HG03575 (cell line): ENCODE results near the gene HELZ.
A peak's percentile ranks its signal among the peaks of the same experiment; 100 is the strongest.
"Not testable (repeated sequence)": the region's sequence is repeated elsewhere in the genome, so short reads cannot be mapped to it uniquely, and the experiment has no call there.

ENCODE experiments used
- ATAC-seq: cut with Tn5 transposase; IDR thresholded peaks from one replicate; pipeline ENCODE4 v1.9.1; 2021; ENCODE audit not compliant: unreplicated experiment, insufficient number of reproducible peaks, low FRiP score; ENCODE audit errors: extremely low read depth

The HELZ gene

DNA sequence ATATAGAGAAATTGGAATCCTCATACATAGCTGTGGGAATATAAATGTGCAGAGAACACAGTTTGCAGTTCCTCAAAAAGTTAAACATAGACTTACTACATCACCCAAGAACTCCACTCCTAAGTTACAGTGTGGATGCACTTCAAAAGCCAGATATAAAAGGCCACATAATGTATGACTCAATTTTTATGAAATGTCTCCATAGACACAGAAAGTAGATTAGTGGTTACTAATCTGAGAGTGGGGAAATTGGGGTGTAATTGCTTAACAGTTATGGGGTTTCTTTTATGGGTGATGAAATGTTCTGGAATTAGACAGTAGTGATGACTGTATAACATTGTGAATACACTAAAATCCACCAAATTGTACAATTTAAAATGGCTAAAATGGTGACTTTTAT lies 139.8 kb downstream of the HELZ start:
- ATAC-seq, result no peak

DNA sequence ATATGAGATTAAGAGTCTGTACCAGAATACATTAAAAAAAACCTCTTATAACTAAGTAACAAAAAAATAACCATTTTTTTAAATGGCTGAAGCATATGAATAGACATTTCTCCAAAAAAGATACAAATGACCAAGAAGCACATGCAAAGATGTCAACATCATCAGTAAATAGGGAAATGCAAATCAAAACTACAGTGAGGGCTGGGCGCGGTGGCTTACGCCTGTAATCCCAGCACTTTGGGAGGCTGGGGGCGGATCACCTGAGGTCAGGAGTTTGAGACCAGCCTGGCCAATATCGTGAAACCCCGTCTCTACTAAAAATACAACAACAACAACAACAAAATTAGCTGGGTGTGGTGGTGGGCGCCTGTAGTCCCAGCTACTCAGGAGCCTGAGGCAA lies 140.4 kb downstream of the HELZ start:
- not testable (repeated sequence) for ATAC-seq

DNA sequence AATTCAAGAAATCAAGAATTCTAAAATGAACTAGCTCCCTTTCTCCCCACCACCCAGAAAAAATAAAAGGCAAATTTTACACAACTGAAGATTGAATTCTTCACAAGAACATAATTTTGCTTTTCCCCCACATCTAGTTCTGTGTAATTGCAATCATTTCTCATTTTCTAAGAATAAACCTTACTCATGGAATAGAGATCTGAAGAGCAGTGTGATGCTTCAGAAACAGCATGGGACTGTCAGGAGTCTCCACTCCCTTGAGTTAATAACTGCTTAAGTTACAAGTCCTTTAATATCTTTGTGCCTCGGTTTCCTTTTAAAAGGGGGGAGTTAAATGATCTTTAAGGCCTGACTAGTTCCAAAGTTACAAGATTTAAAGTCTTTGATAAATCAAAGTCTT lies 147.0 kb downstream of the HELZ start:
- ATAC-seq, result no peak

- ATAC-seq, result no peak
These were observed 148.4 kb downstream of the HELZ start for GRCh38 chr17:67096609-67097008.

- no peak for ATAC-seq
These were observed 149.2 kb downstream of the HELZ start for GRCh38 chr17:67095803-67096202.

- not testable (repeated sequence) for ATAC-seq
These were observed 149.7 kb downstream of the HELZ start for GRCh38 chr17:67095291-67095690.

DNA sequence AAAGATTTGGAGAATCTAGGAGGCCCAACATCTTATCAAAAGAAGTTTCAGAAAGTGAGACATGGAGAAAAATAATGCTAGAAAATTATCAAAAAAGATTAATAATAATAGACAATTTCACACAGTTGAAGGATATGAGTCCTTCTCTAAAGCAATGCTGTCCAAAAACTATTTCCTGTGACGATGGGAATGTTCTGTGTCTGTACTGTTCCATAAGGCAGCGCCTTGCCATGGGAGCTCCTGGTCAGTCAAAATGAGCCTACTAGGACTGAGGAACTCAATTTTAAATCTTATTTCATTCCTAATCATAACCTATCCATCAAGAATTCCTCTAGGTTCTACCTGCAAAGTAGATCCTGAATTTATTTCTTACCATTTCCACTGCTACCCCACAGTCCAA lies 151.6 kb downstream of the HELZ start:
- no peak for ATAC-seq

GRCh38 chr17:67092710-67093109 lies 152.3 kb downstream of the HELZ start:
- not testable (repeated sequence) for ATAC-seq

GRCh38 chr17:67092291-67092690 lies 152.7 kb downstream of the HELZ start:
- no peak for ATAC-seq

DNA sequence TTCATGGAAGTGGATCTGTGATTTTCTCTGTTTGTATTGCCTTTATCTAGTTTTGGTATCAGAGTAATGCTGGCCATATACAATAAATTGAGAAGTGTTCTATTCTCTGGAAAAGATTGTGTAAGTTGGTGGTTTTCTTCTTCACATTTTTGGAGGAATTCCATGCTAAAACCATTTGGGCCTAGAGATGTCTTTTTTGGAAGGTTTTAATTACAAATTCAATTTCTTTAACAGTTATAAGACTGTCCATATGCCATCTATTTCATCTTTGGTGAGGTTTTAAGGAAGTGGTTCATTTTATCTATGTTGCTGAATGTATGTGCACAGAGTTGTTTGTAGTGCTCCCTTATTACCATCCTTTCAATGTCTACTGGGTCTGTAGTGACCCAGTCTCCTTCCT lies 154.7 kb downstream of the HELZ start:
- no peak for ATAC-seq

DNA sequence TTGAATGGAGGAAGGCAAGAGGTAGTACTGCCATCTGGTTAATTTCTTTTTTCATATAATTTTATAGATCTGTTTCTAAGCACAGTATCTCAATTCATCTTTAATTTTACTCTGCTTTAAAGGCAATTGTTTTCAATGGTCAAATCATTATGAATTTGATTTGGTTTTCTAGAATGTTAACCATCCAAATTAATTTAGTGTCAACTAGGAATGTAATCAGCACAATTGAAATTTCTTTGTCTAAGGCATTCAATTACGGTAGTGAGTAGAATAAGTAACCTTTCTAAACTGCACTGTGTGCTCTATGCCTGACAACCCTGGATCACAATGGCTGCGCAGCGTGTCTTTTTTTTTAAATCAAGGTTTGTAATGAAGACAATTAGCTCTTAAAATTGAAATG lies 156.4 kb downstream of the HELZ start:
- no peak for ATAC-seq

- ATAC-seq, result no peak
These were observed 159.6 kb downstream of the HELZ start for GRCh38 chr17:67085406-67085805.

GRCh38 chr17:67082107-67082506 lies 162.9 kb downstream of the HELZ start:
- peak; percentile 82 for ATAC-seq

DNA sequence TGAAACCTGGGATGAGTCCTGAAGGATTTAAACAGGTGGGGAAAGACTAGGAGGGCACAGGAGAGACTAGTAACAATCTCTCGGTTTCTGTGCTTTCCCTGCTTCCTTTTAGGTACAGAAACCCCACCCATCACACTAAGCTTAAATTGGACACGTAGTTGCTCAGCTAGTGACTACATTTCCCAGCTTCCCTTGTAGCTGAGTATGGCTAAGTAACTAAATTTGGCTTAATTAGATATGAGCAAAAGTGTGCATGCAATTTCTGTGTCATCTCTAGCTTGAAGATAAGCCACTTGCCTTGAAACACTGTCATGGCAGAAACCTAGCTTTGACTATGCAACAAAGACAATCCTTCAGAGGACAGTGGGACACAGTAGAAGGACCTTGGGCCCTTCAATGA lies 164.2 kb downstream of the HELZ start:
- ATAC-seq, result no peak

DNA sequence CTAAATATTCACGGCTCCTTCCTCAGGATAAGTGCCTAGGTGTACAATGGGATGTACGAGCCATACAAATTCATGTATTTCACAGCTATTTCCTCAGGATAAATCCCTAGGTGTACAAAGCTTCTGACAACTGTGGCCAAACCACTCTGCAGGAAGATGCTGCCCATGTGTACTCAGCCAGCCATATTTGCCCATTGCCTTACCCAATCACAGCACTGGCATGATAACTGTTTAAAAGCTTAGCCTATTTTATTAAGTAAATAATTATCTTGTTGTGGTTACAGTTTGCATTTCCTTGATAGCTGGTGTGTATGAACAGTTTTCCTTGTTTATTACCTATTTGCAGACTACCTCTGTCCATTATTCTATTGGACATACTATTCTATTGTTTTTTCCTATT lies 165.5 kb downstream of the HELZ start:
- no peak for ATAC-seq

GRCh38 chr17:67078292-67078691 lies 166.7 kb downstream of the HELZ start:
- ATAC-seq, result no peak

GRCh38 chr17:67076290-67076689 lies 168.7 kb downstream of the HELZ start:
- ATAC-seq, result no peak

DNA sequence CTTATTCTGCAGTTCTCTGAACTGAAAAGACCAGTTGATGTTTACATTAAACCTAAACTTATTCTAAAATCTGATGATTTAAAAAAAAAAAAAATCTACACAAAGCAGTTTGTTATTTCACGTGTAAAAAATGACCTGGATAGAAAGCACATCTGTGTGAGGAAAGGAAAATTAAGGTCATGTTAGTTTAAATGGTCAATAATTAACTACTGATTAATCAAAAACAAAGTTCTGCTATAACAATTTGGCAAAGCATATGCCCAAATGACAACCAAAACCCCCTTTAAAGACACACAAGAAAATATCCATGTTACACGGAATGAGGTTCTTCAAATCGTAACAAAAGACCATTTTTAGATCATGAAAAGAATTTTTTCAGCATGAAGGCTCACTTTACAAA lies 170.2 kb downstream of the HELZ start:
- ATAC-seq, result no peak

- no peak for ATAC-seq
These were observed 172.1 kb downstream of the HELZ start for GRCh38 chr17:67072885-67073284.

GRCh38 chr17:67071595-67071994 lies 173.4 kb downstream of the HELZ start:
- no peak for ATAC-seq

DNA sequence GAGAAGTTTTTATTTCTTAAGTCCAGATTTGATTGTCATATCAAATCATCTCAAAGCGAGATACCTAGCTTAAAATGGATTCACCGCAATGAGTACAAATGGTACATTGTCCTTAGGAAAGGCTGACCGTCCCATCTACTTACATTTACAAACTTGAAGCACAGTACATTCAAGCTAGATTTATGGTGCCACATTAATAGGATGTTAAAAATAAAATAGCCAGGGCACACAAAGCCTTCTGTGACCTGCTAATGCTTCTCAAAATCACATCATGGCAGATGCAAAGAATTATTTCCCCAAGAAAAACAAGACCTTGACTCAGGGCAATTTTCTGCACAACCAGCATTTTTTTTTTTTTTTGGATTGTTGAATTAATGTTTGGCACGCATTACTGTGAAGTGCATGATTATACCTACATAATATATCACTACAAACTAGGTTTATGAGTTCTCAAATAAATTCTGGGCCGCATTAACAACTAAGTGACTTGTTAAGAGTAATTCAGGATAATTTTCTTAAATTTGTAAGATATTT lies 175.3 kb downstream of the HELZ start:
- no peak for ATAC-seq

DNA sequence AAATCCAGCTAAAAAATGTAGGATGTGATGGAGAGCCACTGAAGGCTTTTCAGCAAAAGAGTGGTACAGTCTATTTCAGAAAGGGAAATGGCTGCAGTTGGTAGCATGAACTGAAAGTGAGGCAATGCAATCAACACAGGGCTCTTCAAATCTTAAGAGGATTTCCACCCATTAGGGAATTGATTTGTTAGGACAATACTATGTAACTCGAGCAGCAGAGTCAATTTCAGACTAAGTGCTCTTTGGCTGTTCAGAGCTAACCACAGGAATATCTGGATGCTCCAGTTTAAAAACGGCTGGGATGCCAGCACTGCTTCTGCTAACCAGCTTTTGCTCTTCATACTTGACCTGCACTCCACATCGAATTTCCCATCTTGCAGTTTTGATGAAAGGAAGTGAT lies 176.0 kb downstream of the HELZ start:
- ATAC-seq, result no peak
